H9 (cell line): ENCODE data around the gene DRGX. TPM values are rescaled to one million over a fixed set of nuclear protein-coding genes. Genes with fewer than 3 reads are reported as not detected.

Source experiments
- DNase-seq: peaks from one replicate; pipeline ENCODE4 v3.0.0-alpha.2; 2017
- H2AFZ ChIP-seq: one replicate; pipeline ENCODE4 v1.6.1; 2013; ENCODE audit warnings: mild to moderate bottlenecking, low read length, control low read depth, moderate library complexity
- H2AK5ac ChIP-seq: 2 replicates; pipeline ENCODE4 v1.6.1; 2013; ENCODE audit warnings: low read length, control low read depth, mixed read lengths; ENCODE audit not compliant: insufficient read length
- H2BK120ac ChIP-seq: one replicate; pipeline ENCODE4 v1.6.1; 2013; ENCODE audit warnings: low read depth, mild to moderate bottlenecking, low read length, control low read depth, inconsistent platforms; ENCODE audit not compliant: poor library complexity, severe bottlenecking
- H2BK12ac ChIP-seq: 2 replicates; pipeline ENCODE4 v1.6.1; 2013; ENCODE audit warnings: low read length, control low read depth, mixed read lengths, low read depth; ENCODE audit not compliant: insufficient read length
- H2BK15ac ChIP-seq: 2 replicates; pipeline ENCODE4 v1.6.1; 2013; ENCODE audit warnings: low read depth, low read length, control low read depth
- H2BK20ac ChIP-seq: one replicate; pipeline ENCODE4 v1.6.1; 2013; ENCODE audit warnings: low read depth, mild to moderate bottlenecking, low read length, control low read depth, inconsistent platforms; ENCODE audit not compliant: poor library complexity, severe bottlenecking
- H2BK5ac ChIP-seq: 2 replicates; pipeline ENCODE4 v1.6.1; 2013; ENCODE audit warnings: low read length, control low read depth, mixed read lengths; ENCODE audit not compliant: insufficient read length
- H3K14ac ChIP-seq: 2 replicates; pipeline ENCODE4 v1.6.1; 2013; ENCODE audit warnings: low read length, control low read depth; ENCODE audit not compliant: insufficient read depth
- H3K18ac ChIP-seq: 2 replicates; pipeline ENCODE4 v1.6.1; 2013; ENCODE audit warnings: low read depth, mild to moderate bottlenecking, mixed read lengths, low read length, control low read depth; ENCODE audit not compliant: insufficient read length
- H3K23ac ChIP-seq: 2 replicates; pipeline ENCODE4 v1.6.1; 2013; ENCODE audit warnings: low read length, control low read depth, mixed read lengths, low read depth; ENCODE audit not compliant: insufficient read length
- H3K23me2 ChIP-seq: 2 replicates; pipeline ENCODE4 v1.6.1; 2013; ENCODE audit warnings: low read depth, mild to moderate bottlenecking, mixed read lengths, low read length, control low read depth; ENCODE audit not compliant: insufficient read length, poor library complexity, severe bottlenecking
- H3K27ac ChIP-seq: 2 replicates; pipeline ENCODE4 v1.5.1; 2013; ENCODE audit warnings: low read length, control low read depth, mixed read lengths, low read depth; ENCODE audit not compliant: insufficient read length
- H3K27me3 ChIP-seq: 2 replicates; pipeline ENCODE4 v1.6.1; 2013; ENCODE audit warnings: low read length, control low read depth, inconsistent platforms; ENCODE audit not compliant: insufficient read depth
- H3K4ac ChIP-seq: 2 replicates; pipeline ENCODE4 v1.6.1; 2013; ENCODE audit warnings: low read depth, mild to moderate bottlenecking, control low read depth, inconsistent platforms, low read length, moderate library complexity
- H3K4me1 ChIP-seq: 2 replicates; pipeline ENCODE4 v1.6.1; 2013; ENCODE audit warnings: low read length, control low read depth, inconsistent platforms; ENCODE audit not compliant: insufficient read depth
- H3K4me2 ChIP-seq: 2 replicates; pipeline ENCODE4 v1.6.1; 2013; ENCODE audit warnings: low read length, control low read depth, mixed read lengths; ENCODE audit not compliant: insufficient read length, insufficient read depth
- H3K56ac ChIP-seq: 2 replicates; pipeline ENCODE4 v1.6.1; 2013; ENCODE audit warnings: low read depth, mild to moderate bottlenecking, mixed read lengths, low read length, control low read depth; ENCODE audit not compliant: insufficient read length
- H3K79me1 ChIP-seq: 2 replicates; pipeline ENCODE4 v1.6.1; 2013; ENCODE audit warnings: low read depth, mild to moderate bottlenecking, moderate library complexity, low read length, control low read depth, inconsistent platforms; ENCODE audit not compliant: insufficient read depth, poor library complexity, severe bottlenecking
- H3K79me2 ChIP-seq: 2 replicates; pipeline ENCODE4 v1.6.1; 2013; ENCODE audit warnings: low read length, control low read depth, inconsistent platforms; ENCODE audit not compliant: insufficient read depth
- H3K9ac ChIP-seq: 2 replicates; pipeline ENCODE4 v1.6.1; 2013; ENCODE audit warnings: low read length, control low read depth, mixed read lengths; ENCODE audit not compliant: insufficient read length; ENCODE audit errors: extremely low read depth
- H3K9me3 ChIP-seq: one replicate; pipeline ENCODE4 v1.6.1; 2013; ENCODE audit warnings: low read depth, low read length, inconsistent platforms; ENCODE audit not compliant: control insufficient read depth
- H3T11ph ChIP-seq: one replicate; pipeline ENCODE4 v1.6.1; 2013; ENCODE audit warnings: mild to moderate bottlenecking, low read length, control low read depth, inconsistent platforms
- H4K20me1 ChIP-seq: one replicate; pipeline ENCODE4 v1.6.1; 2013; ENCODE audit not compliant: control insufficient read depth, insufficient read length, insufficient read depth
- H4K5ac ChIP-seq: 2 replicates; pipeline ENCODE4 v1.6.1; 2013; ENCODE audit warnings: low read depth, mild to moderate bottlenecking, mixed read lengths, low read length, control low read depth; ENCODE audit not compliant: insufficient read length
- H4K8ac ChIP-seq: replicated peaks from 2 replicates; pipeline ENCODE4 v1.6.1; 2013; ENCODE audit warnings: low read length, control low read depth, mixed read lengths, low read depth; ENCODE audit not compliant: insufficient read length
- H4K91ac ChIP-seq: 2 replicates; pipeline ENCODE4 v1.6.1; 2013; ENCODE audit warnings: low read depth, mild to moderate bottlenecking, moderate library complexity, mixed read lengths, low read length, control low read depth; ENCODE audit not compliant: insufficient read length
- H3K27ac Mint-ChIP-seq, 3 experiments: 2 replicates in 2 of 3; 3 replicates in 1 of 3; pipeline ENCODE4 v1.8.0; 2020 to 2021; ENCODE audit warnings: mixed read lengths in 3 of 3, mild to moderate bottlenecking in 1 of 3, moderate library complexity in 1 of 3
- H3K27me3 Mint-ChIP-seq: 2 replicates; pipeline ENCODE4 v1.8.0; 2021; ENCODE audit warnings: low read depth, mild to moderate bottlenecking, moderate library complexity, mixed read lengths
- H3K36me3 Mint-ChIP-seq, 3 experiments: 2 replicates in 2 of 3; 3 replicates in 1 of 3; pipeline ENCODE4 v1.8.0; 2020 to 2021; ENCODE audit warnings: low read depth in 3 of 3, mixed read lengths in 3 of 3; ENCODE audit not compliant: insufficient read depth in 1 of 3
- H3K4me1 Mint-ChIP-seq, 2 experiments: 2 replicates each; pipeline ENCODE4 v1.8.0; 2020; ENCODE audit warnings: mixed read lengths in 2 of 2
- H3K4me3 Mint-ChIP-seq, 2 experiments: 2 replicates in 1 of 2; 3 replicates in 1 of 2; pipeline ENCODE4 v1.8.0; 2020 to 2021; ENCODE audit warnings: mild to moderate bottlenecking in 2 of 2, mixed read lengths in 2 of 2, moderate library complexity in 1 of 2
- H3K9me3 Mint-ChIP-seq, 2 experiments: 2 replicates in 1 of 2; 3 replicates in 1 of 2; pipeline ENCODE4 v1.8.0; 2020; ENCODE audit warnings: mild to moderate bottlenecking in 2 of 2, mixed read lengths in 2 of 2, moderate library complexity in 1 of 2
- WGBS: extraction: QIAGEN DNeasy Blood & Tissue Kit; methylation state at CpG from one replicate; pipeline ENCODE4 v1.1.7; 2013; ENCODE audit warnings: missing lambda C conversion rate, low lambda C conversion rate, mixed read lengths; ENCODE audit not compliant: insufficient read length; ENCODE audit errors: extremely low coverage; 5-methylcytosine and 5-hydroxymethylcytosine counted together
- total RNA-seq: library from RNA; stranded (reverse); gene quantifications from 2 replicates; pipeline ENCODE4 v1.2.1, GENCODE V29; 2021
- TF ChIP-seq, protein P1 (sequence below): fragments of 200-600 bp; sonication (generic); conservative IDR thresholded peaks from 3 replicates; pipeline ENCODE4 v1.8.0; 2021; ENCODE audit warnings: antibody characterized with exemption, mild to moderate bottlenecking

Gene DRGX
- total RNA-seq, 1 experiment from 2014 or later: not detected

DNA sequence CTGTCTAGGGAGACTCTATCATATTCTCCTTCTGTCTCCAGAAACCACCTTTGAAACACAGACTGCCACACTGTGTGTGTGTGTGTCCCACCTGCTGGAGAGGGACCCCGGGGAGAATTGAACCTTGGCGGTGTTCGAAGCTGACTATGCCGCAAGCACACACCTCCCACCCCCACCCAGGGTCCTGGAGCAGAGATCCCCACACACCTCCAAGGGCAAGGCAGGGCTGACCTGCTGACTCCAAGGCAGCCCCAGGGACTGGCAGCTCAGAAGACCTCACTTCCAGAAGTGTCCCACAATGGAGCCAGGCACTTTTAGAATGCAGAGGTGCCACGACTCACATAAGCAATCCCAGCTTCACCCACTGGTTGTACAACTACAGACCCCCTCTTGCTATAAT is 13.1 kb downstream of the DRGX start:
- Histone ChIP-seq H2BK12ac (no peak overlapping the region), H2BK5ac (no peak overlapping the region), H3K18ac (no peak overlapping the region), H3K23ac (no peak overlapping the region), H2AFZ (no peak overlapping the region), H3K56ac (no peak overlapping the region), H3K79me2 (no peaks in the 10 kb centered on the region), H3K9me3 (no peaks in the 10 kb centered on the region), H2BK20ac (no peak overlapping the region), H2BK15ac (no peak overlapping the region), H2AK5ac (no peak overlapping the region), H4K91ac (no peak overlapping the region), H3T11ph (no peak overlapping the region), H3K23me2 (no peaks in the 10 kb centered on the region), H3K14ac (no peak overlapping the region), H4K5ac (no peak overlapping the region), H3K79me1 (no peaks in the 10 kb centered on the region), H4K20me1 (no peaks in the 10 kb centered on the region), H3K9ac (no peak overlapping the region), H3K4ac (no peak overlapping the region), H3K27ac (no peak overlapping the region), H3K27me3 (no peaks in the 10 kb centered on the region), H2BK120ac (no peak overlapping the region), H4K8ac (no peak overlapping the region), H3K4me2 (no peak overlapping the region), H3K4me1 (no peaks in the 10 kb centered on the region)
- Mint-ChIP-seq H3K27me3 (peaks cover 17% of the 10 kb centered on the region), H3K36me3 (no peaks in the 10 kb centered on the region; a peak in 1 of 7 replicates), H3K4me3 (no peak overlapping the region), H3K4me1 (peaks cover 2 to 5% of the 10 kb centered on the region in 2 experiments; a peak in 1 of 4 replicates), H3K9me3 (no peaks in the 10 kb centered on the region), H3K27ac (no peak overlapping the region)
- no CpG with 5 or more reads among the region's 5 CpGs for WGBS
- no peak for DNase-seq
- TF ChIP-seq, protein P1, sequence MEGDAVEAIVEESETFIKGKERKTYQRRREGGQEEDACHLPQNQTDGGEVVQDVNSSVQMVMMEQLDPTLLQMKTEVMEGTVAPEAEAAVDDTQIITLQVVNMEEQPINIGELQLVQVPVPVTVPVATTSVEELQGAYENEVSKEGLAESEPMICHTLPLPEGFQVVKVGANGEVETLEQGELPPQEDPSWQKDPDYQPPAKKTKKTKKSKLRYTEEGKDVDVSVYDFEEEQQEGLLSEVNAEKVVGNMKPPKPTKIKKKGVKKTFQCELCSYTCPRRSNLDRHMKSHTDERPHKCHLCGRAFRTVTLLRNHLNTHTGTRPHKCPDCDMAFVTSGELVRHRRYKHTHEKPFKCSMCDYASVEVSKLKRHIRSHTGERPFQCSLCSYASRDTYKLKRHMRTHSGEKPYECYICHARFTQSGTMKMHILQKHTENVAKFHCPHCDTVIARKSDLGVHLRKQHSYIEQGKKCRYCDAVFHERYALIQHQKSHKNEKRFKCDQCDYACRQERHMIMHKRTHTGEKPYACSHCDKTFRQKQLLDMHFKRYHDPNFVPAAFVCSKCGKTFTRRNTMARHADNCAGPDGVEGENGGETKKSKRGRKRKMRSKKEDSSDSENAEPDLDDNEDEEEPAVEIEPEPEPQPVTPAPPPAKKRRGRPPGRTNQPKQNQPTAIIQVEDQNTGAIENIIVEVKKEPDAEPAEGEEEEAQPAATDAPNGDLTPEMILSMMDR: no peak
